Stimulated activated CD4-positive, alpha-beta T cell treated with anti-CD3 and anti-CD28 coated beads, Interleukin-12 subunit alpha, Interleukin-12 subunit beta, amount 100 ng/mL, for 4 hours (primary cell): ENCODE results near the gene SLC19A2.

Experiments
- DNase-seq: peaks from one replicate; pipeline ENCODE4 v3.0.0-alpha.2; 2020

Gene SLC19A2

GRCh38 chr1:169474302-169474995, 11.3 kb downstream of the SLC19A2 start:
- DNase-seq: no peak

- no peak for DNase-seq
These were observed 12.4 kb downstream of the SLC19A2 start for GRCh38 chr1:169473347-169473746.

GRCh38 chr1:169472738-169473137, 13.0 kb downstream of the SLC19A2 start:
- DNase-seq: no peak

- no peak for DNase-seq
These were observed 16.8 kb downstream of the SLC19A2 start for GRCh38 chr1:169468982-169469381.

- DNase-seq: no peak
These were observed 19.2 kb downstream of the SLC19A2 start for GRCh38 chr1:169466259-169467230.

- no peak for DNase-seq
These were observed 20.5 kb downstream of the SLC19A2 start for GRCh38 chr1:169465281-169465680.

GRCh38 chr1:169462385-169462784, 23.4 kb downstream of the SLC19A2 start:
- DNase-seq: no peak

GRCh38 chr1:169461390-169462000, 24.2 kb downstream of the SLC19A2 start:
- DNase-seq: no peak

GRCh38 chr1:169460191-169460833, 25.4 kb downstream of the SLC19A2 start:
- DNase-seq: no peak

- DNase-seq: no peak
These were observed 28.3 kb downstream of the SLC19A2 start for GRCh38 chr1:169457443-169457842.

- no peak for DNase-seq
These were observed 29.7 kb downstream of the SLC19A2 start for GRCh38 chr1:169456029-169456428.

- no peak for DNase-seq
These were observed 32.8 kb downstream of the SLC19A2 start for GRCh38 chr1:169452921-169453320.

GRCh38 chr1:169451218-169451824, 34.4 kb downstream of the SLC19A2 start:
- no peak for DNase-seq

GRCh38 chr1:169443923-169444322, 41.8 kb downstream of the SLC19A2 start:
- DNase-seq: no peak

- peak; percentile 41 for DNase-seq
These were observed 58.6 kb downstream of the SLC19A2 start, which contains the start of gene CCDC181 for GRCh38 chr1:169427081-169427641. CCDC181 (minus strand) TSS chr1:169427474; CDS start chr1:169424927, 2,547 bp downstream.

- DNase-seq: no peak
These were observed 59.5 kb downstream of the SLC19A2 start for GRCh38 chr1:169426174-169426705.

- DNase-seq: no peak
These were observed 64.4 kb downstream of the SLC19A2 start for GRCh38 chr1:169421309-169421708.

GRCh38 chr1:169414952-169415351, 70.8 kb downstream of the SLC19A2 start:
- no peak for DNase-seq
